ENCODE results near the gene MOB4. TPM values are rescaled to one million over a fixed set of nuclear protein-coding genes. Genes with fewer than 3 reads are reported as not detected.
A peak's percentile ranks its signal among the peaks of the same experiment; 100 is the strongest.

The MOB4 gene
- 10 to 100 TPM; 20.9 to 43.2 (median 30.5) TPM for total RNA-seq
- 10 to 100 TPM; 17.2 to 31.9 TPM for polyA plus RNA-seq
- long read RNA-seq, donor 1, transcript MOB4-207 (7 exons, 1,021 nt) = minor isoform, 5 of 73 reads
- long read RNA-seq, donor 1, transcript MOB4-202 (8 exons, 3,986 nt) = major isoform, 64 of 73 reads
- long read RNA-seq, donor 1, partial matches to known transcripts = 0 of 73 reads
- long read RNA-seq, donor 1, other reads (novel, unspliced or antisense) = 4 of 73 reads
- long read RNA-seq, donor 2, transcript MOB4-202 (8 exons, 3,986 nt) = major isoform, 71 of 81 reads
- long read RNA-seq, donor 2, partial matches to known transcripts = 0 of 81 reads
- long read RNA-seq, donor 2, other reads (novel, unspliced or antisense) = 7 of 81 reads
- long read RNA-seq, donor 3, transcript MOB4-202 (8 exons, 3,986 nt) = major isoform, 207 of 247 reads
- long read RNA-seq, donor 3, transcript MOB4-207 (7 exons, 1,021 nt) = minor isoform, 18 of 247 reads
- long read RNA-seq, donor 3, partial matches to known transcripts = 0 of 247 reads
- long read RNA-seq, donor 3, other reads (novel, unspliced or antisense) = 22 of 247 reads

GRCh38 chr2:197515739-197516392 is at the start of gene MOB4:
TSS of gene MOB4 (plus strand) at chr2:197516066. CDS start at chr2:197516087, 21 bp downstream.
- DNase-seq (peak; percentile 95 to 97), ATAC-seq (peak; percentile 98 to 100 (median 99))
- Histone ChIP-seq H3K4me1 (peaks cover 0 to 43% (median 30%) of the 10 kb centered on the region in 9 donors), H3K9me3 (peaks cover 0 to under 1% (median 0%) of the 10 kb centered on the region in 11 donors), H3K27ac (peak within 1 kb of the TSS; percentile 90 to 99 (median 94)), H3K4me3 (peak within 1 kb of the TSS; percentile 78 to 96 (median 84)), H3K36me3 (peaks cover 0 to 8% (median 0%) of the 10 kb centered on the region in 9 donors), H3K27me3 (no peaks in the 10 kb centered on the region)
- 0% methylated on average over 65 to 66 of the region's 66 CpGs for WGBS, 2 donors
- TF ChIP-seq, protein P1, sequence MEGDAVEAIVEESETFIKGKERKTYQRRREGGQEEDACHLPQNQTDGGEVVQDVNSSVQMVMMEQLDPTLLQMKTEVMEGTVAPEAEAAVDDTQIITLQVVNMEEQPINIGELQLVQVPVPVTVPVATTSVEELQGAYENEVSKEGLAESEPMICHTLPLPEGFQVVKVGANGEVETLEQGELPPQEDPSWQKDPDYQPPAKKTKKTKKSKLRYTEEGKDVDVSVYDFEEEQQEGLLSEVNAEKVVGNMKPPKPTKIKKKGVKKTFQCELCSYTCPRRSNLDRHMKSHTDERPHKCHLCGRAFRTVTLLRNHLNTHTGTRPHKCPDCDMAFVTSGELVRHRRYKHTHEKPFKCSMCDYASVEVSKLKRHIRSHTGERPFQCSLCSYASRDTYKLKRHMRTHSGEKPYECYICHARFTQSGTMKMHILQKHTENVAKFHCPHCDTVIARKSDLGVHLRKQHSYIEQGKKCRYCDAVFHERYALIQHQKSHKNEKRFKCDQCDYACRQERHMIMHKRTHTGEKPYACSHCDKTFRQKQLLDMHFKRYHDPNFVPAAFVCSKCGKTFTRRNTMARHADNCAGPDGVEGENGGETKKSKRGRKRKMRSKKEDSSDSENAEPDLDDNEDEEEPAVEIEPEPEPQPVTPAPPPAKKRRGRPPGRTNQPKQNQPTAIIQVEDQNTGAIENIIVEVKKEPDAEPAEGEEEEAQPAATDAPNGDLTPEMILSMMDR (IDR thresholded peaks at IDR 0.05) = peak in 1 of 9 donors; percentile 23
- intact Hi-C loops (cut with DNase I) = loop anchor here in 8 of 10 donors (1.0 to 10.0 kb wide), 5 partner anchors 15 to 191 kb away; partner anchors contain the start of genes HSPE1 (in 6 of the 8) and MARS2 (in 5 of the 8)

DNA sequence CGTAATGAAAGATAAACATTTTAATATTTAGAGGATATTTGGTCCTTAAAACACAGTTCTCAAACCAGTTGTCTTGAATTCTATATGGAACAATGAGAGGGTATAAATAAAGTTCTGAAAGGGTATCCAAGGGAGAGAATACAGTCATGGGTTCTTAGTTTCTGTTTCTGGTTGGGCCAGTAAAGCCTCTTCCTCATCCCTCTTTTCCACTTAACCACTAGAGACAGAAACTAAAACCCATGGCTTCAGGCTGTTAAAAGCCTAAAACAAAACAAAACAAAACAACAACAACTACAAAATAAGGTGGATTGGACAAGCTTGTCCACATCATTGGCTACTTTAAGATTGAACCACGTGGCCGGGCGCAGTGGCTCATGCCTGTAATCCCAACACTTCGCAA is 43.7 kb upstream of the MOB4 start:
- 97 to 99% methylated on average over 5 of the region's 5 CpGs for WGBS, 2 donors
- no peaks in the 10 kb centered on the region for H3K27me3 ChIP-seq
- intact Hi-C loops (cut with DNase I) = loop anchor here in 1 of 10 donors (10.0 kb wide), 1 partner anchor 67 kb away; no protein-coding TSS in a partner anchor

DNA sequence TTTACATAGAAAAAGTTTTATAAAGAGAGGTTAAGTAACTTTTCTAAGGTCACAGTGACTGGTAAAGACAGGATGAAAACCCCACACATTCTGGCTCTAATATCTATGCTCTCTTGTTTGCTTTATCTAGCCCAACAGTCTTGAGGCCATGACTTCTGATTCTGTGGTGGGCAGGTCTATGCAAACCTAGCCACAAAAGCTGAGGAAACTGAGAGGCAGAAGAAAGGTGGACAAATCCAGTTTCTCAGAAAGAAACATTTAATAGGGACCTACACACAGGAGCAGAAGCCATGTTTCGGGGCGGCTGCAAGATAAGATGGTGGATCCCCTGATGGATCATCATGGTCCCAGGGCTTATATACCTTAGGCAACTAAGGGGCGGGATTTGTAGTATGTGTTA is 38.1 kb upstream of the MOB4 start:
- DNase-seq = no peak
- TF ChIP-seq, protein P1 (IDR thresholded peaks at IDR 0.05) = no peak
- ATAC-seq = no peak
- 97 to 99% methylated on average over 3 of the region's 3 CpGs for WGBS, 2 donors
- intact Hi-C loops (cut with DNase I) = loop anchor here in 1 of 10 donors (10.0 kb wide), 1 partner anchor 73 kb away; no protein-coding TSS in a partner anchor
- H3K27me3 ChIP-seq = no peaks in the 10 kb centered on the region
- peaks cover 0 to 94% (median 38%) of the 10 kb centered on the region in 9 donors for H3K36me3 ChIP-seq
- H3K4me3 ChIP-seq = no peak overlapping the region
- peaks cover 0 to 7% (median 0%) of the 10 kb centered on the region in 11 donors for H3K9me3 ChIP-seq
- H3K4me1 ChIP-seq = peaks cover 0 to 17% (median 2%) of the 10 kb centered on the region in 9 donors
- peak overlapping the region in 2 of 10 donors; percentile 47 to 49 for H3K27ac ChIP-seq

More for the DNA sequence above, 43.7 kb upstream of the MOB4 start:
- Histone ChIP-seq H3K27ac (no peak overlapping the region), H3K4me3 (no peak overlapping the region), H3K36me3 (peaks cover 0 to 100% (median 72%) of the 10 kb centered on the region in 9 donors), H3K4me1 (no peaks in the 10 kb centered on the region), H3K9me3 (no peaks in the 10 kb centered on the region)
- ATAC-seq = no peak
- no peak for DNase-seq
- TF ChIP-seq, protein P1 (IDR thresholded peaks at IDR 0.05) = no peak
